Measurements from ENCODE around the gene CD79A.

DNA sequence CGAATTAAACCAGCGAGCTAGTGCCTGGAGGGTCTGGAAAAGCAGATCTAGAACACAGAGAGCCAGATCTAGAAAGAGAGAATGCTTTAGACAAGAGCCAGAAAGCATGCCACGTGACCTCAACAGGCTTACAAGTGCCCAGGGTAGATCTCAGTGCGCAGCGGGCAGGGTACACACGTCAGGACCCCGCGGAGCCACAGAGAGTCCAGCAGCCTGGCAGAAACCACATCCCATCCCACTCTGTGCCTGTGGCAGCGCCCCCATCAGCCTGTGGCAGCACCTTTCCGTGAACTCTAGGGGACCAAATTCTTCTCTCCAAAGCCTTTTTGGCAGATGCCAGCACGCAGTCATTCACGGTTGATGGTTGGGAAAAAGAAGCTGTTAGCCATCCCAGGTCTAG lies 11.8 kb downstream of the CD79A start:
- TF ChIP-seq, protein P1, sequence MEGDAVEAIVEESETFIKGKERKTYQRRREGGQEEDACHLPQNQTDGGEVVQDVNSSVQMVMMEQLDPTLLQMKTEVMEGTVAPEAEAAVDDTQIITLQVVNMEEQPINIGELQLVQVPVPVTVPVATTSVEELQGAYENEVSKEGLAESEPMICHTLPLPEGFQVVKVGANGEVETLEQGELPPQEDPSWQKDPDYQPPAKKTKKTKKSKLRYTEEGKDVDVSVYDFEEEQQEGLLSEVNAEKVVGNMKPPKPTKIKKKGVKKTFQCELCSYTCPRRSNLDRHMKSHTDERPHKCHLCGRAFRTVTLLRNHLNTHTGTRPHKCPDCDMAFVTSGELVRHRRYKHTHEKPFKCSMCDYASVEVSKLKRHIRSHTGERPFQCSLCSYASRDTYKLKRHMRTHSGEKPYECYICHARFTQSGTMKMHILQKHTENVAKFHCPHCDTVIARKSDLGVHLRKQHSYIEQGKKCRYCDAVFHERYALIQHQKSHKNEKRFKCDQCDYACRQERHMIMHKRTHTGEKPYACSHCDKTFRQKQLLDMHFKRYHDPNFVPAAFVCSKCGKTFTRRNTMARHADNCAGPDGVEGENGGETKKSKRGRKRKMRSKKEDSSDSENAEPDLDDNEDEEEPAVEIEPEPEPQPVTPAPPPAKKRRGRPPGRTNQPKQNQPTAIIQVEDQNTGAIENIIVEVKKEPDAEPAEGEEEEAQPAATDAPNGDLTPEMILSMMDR (IDR thresholded peaks at IDR 0.05; ENCODE audit: extremely low read depth in 1 of 2, insufficient read depth in 1 of 2, low read depth in 1 of 2, low read length in 2 of 2) = no peak
- TF ChIP-seq POLR2A (IDR thresholded peaks at IDR 0.05; ENCODE audit: low read depth, low read length) = no peak
- no peak for TF ChIP-seq FOS (IDR thresholded peaks at IDR 0.05; ENCODE audit: borderline replicate concordance, insufficient read depth, low read length)
- no peak for TF ChIP-seq MAX (IDR thresholded peaks at IDR 0.05; ENCODE audit: insufficient read depth, insufficient read length)
- TF ChIP-seq EZH2 (IDR thresholded peaks at IDR 0.05; ENCODE audit: borderline replicate concordance, low read depth, low read length, severe bottlenecking) = no peak
